ENCODE measurements around the gene LEFTY2.
"Not testable (repeated sequence)": the region's sequence is repeated elsewhere in the genome, so short reads cannot be mapped to it uniquely, and the experiment has no call there.

The LEFTY2 gene, protein sequence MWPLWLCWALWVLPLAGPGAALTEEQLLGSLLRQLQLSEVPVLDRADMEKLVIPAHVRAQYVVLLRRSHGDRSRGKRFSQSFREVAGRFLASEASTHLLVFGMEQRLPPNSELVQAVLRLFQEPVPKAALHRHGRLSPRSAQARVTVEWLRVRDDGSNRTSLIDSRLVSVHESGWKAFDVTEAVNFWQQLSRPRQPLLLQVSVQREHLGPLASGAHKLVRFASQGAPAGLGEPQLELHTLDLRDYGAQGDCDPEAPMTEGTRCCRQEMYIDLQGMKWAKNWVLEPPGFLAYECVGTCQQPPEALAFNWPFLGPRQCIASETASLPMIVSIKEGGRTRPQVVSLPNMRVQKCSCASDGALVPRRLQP

GRCh38 chr1:225941187-225941941, at the start of gene LEFTY2:
Gene LEFTY2, minus strand, starts transcription at chr1:225941220. Its CDS starts 80 bp downstream, at chr1:225941140.
- DNase-seq (ENCODE audit: low spot score) = no peak

DNA sequence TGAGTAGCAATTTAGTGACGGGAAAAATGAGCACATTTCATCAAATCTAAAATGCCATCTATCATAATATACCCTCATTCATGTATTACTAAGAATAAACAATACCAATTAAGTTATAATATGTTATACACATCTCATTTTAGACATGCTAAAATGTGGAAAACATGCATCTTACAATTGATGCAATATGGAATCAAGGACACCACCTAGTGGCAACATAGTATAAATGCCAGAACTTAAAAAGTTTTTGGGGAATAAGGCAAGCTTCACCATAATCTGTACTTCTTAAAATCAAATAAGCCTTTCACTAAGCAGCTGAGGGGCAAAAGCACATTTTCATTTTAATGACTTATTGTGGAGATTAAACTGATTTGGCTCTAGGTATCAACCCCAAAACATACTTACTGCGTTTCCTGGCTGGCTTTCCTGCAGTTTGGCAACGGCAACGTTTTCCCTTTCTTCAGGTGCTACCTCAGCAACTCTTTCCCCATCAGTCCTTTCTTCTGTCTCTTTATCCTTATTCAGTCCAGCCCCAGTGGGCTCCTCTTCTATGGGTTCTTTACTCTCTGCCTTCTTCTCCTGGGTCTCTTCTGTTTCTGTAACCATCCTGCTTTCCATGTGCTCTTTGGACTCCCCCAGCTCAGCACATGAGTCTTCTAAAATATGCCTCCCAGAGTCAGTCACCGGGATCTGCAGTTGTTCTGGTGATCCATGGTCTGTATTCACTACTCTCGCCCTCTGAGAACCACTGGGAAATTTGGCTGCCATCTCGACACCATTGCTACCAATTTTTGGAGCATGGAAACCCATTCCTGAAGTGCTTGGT, 46.7 kb upstream of the LEFTY2 start:
- peak; percentile 41 for DNase-seq (ENCODE audit: low spot score)

DNA sequence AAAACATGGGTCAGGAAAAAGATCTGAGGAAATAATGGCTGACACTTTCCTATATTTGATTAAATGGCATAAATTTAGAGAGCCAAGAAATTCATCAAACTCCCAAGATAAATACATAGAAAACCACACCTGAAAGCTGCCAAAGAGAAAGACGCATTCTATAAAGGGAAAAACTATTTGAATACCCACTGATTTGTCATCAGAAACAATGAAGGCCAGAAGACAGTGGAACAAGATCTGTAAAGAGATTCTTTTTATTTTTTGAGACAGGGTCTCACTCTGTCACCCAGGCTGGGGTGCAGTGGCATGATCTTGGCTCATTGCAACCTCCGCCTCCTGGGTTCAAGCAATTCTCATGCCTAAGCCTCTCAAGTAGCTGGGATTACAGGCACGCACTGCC, 40.7 kb upstream of the LEFTY2 start:
- no peak for DNase-seq (ENCODE audit: low spot score)

DNA sequence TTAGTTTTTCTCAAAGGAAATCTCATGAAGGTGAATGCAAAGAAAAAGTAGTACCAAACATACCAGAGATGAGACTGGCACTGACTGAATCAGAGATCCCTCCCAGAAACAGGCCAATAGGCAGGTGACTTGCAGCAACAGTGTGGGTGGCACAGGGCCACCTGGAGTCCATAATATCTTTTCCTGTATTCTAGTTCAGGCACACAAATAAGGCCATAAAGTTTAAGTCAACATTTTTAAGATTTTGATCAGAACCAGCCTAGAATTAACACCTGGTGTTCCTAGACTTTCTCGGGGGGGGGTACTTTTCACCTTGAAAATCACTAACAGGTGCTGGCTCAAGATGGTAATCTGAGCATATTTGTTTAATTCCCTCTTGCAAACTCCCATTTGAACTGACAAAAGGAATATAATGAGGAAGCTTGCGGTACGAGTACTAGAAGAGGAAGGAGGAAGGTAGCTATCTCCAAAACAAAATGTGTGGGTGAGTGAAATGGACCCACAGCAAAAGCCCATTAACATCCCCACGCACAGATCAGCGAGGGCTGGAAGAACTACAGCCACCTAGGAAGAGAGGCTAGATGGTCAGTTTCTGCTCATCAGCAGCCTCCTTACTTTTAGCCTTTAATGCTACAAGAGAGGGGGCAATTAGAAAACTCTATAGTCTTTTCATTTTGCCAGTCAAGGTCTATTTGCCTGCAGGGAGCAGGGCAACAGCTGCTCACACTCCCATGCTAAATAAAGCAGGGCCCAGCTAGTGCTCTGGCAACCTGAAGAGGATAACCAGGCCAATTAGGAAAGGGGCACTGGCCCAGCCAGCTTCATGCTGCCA, 39.2 kb upstream of the LEFTY2 start:
- DNase-seq (ENCODE audit: low spot score) = no peak

DNA sequence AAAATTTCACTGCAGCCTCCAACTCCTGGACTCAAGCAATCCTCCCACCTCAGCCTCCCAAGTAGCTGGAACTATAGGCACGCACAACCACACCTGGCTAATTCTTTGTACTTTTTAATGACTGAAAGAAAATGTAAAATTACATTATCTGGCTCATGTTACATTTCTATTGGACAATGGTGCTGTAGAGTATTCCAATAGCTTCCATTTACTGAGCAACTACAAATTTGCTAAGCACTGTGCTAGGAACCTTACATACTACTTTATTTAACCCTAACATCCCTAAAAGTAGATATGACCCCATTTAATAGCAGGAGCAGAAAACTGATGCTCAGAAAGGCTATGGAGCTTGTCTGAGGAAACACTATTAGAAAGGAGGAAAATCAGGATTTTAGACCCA, 38.4 kb upstream of the LEFTY2 start:
- DNase-seq (ENCODE audit: low spot score) = no peak

GRCh38 chr1:225977937-225978748, 37.1 kb upstream of the LEFTY2 start:
- no peak for DNase-seq (ENCODE audit: low spot score)

DNA sequence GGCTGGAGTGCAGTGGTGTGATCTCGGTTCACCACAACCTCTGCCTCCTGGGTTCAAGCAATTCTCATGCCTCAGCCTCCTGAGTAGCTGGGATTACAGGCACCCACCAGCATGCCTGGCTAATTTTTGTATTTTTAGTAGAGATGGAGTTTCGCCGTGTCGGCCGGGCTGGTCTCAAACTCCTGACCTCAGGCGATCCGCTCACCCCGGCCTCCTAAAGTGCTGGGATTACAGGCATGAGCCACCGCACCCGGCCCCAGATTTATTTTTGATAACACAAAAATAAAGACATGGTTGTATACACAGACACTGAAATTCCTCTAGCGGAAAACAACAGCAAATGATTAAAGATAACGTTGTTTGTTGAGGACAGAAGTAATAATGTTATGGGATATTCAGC, 34.1 kb upstream of the LEFTY2 start:
- not testable (repeated sequence) for DNase-seq (ENCODE audit: low spot score)

DNA sequence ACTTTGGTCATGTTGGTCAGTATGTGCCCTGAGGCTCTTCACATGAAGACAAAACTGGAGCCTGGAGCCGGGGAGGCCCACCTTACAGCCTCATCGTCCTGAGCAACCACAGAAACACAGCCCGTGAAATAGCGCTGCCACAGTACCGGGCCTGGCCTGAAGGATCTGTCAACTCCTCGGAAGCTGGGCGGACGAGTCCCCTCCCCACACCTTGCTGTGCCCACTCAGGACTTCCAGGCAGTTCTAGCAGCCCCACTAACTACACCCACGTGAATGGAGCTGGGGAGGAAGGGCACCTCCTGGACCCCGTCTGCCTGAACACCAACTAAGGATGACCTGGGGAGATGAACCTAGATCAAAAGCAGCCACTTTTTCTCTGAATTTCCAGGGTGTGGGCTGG, 33.4 kb upstream of the LEFTY2 start:
- no peak for DNase-seq (ENCODE audit: low spot score)

DNA sequence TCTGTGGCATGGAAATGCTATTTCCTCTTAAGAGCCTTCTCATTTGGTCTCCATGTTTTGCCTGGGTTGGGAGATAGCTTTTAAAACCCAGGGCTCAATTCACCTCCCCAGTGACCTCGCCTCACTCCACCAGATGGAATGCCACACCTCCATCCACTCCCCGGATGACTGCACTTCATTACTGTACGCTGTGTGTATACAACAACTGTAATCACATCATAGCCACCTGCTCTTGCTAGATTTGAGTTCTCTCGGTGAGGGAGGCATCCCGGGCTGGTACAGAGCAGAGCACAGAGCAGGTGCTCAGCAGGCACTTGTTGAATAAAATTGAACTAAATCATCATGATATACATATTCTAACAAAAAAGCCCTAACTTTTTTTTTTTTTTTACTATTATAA, 32.1 kb upstream of the LEFTY2 start:
- DNase-seq (ENCODE audit: low spot score) = no peak

- no peak for DNase-seq (ENCODE audit: low spot score)
These were observed 31.5 kb upstream of the LEFTY2 start for GRCh38 chr1:225972344-225973152.

DNA sequence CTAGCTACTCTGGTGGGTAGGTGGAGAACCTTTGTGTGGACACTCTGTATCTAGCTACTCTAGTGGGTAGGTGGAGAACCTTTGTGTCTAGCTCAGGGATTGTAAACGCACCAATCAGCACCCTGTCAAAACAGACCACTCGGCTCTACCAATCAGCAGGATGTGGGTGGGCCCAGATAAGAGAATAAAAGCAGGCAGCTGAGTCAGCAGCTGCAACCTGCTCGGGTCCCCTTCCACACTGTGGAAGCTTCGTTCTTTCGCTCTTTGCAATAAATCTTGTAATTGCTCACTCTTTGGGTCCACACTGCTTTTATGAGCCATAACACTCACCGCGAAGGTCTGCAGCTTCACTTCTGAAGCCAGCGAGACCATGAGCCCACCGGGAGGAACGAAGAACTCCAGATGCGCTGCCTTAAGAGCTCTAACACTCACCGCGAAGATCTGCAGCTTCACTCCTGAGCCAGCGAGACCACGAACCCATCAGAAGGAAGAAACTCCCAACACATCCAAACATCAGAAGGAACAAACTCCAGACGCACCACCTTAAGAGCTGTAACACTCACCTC, 29.7 kb upstream of the LEFTY2 start:
- DNase-seq (ENCODE audit: low spot score) = not testable (repeated sequence)

GRCh38 chr1:225969751-225970150, 28.7 kb upstream of the LEFTY2 start:
- not testable (repeated sequence) for DNase-seq (ENCODE audit: low spot score)

DNA sequence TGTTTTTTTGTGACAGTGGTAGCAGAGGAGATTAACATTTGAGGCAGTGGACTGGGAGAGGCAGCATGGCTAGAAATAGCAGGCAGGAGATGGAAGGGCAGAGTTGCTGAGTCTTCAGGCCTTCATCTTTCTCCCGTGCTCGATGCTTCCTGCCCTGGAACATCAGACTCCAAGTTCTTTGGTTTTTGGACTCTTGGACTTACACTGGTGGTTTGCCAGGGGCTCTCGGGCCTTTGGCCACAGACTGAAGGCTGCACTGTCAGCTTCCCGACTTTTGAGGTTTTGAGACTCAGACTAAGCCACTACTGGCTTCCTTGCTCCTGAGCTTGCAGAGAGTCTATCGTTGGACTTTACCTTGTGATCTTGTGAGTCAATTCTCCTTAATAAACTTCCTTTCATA, 24.2 kb upstream of the LEFTY2 start:
- DNase-seq (ENCODE audit: low spot score) = no peak

DNA sequence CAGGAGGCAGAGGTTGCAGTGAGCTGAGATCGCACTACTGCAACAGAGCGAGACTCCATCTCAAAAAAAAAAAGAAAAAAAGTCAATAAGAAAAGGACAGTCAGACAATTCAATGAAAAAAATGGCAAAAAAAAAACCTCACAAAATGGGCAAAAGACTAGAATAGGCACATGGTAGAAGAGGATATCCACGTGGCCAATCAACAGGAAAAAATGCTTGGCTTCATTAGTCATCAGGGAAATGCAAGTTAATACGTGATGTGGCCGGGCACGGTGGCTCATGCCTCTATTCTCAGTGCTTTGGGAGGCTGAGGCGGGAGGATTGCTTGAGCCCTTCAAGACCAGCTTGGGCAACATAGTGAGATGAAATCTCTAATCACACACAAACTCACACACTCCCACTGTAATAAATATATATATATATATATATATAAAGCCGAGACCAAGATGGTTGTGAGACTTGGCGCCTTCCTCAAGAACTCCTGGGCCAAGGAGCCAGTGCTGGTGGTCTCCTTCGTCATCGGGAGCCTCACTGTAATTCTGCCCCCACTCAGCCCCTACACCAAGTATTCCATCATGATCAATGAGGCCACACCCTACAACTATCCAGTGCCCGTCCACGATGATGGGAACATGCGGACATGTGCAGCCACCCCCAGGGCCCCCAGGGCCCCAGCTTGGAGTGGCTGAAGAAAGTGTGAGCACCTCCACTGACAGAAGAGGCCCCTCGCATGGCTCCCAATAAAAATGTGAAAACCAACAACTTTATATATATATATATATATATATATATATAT, 22.9 kb upstream of the LEFTY2 start:
- no peak for DNase-seq (ENCODE audit: low spot score)

- DNase-seq (ENCODE audit: low spot score) = peak; percentile 40
These were observed 21.5 kb upstream of the LEFTY2 start for GRCh38 chr1:225962440-225962975.

GRCh38 chr1:225961659-225962439, 20.8 kb upstream of the LEFTY2 start:
- DNase-seq (ENCODE audit: low spot score) = no peak

DNA sequence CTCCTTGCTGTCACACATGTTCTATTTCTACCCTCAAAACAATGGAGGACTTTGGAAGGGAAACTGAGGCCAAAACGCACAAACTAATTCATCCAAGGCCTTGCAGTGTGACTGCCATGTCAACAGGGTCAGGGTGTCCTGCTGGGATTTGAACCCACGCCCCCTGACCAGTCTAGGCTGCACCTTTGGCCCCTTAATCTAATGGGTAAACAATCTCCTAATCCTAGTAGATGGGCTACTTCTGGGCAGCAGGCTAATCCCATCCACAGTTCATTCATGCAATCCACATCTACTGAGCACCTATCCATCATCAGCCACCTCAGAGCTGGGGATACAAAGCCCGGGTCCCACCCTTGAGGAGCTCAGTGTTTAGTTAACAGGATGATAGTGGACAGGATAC, 17.0 kb upstream of the LEFTY2 start:
- no peak for DNase-seq (ENCODE audit: low spot score)

GRCh38 chr1:225954753-225955152, 13.7 kb upstream of the LEFTY2 start:
- DNase-seq (ENCODE audit: low spot score) = no peak

Data from CD4-positive, alpha-beta T cell treated with Interleukin-6 at 100 ng/mL for 8 hours (primary cell).